Measurements from ENCODE around the gene LGALS8.

Gene LGALS8

DNA sequence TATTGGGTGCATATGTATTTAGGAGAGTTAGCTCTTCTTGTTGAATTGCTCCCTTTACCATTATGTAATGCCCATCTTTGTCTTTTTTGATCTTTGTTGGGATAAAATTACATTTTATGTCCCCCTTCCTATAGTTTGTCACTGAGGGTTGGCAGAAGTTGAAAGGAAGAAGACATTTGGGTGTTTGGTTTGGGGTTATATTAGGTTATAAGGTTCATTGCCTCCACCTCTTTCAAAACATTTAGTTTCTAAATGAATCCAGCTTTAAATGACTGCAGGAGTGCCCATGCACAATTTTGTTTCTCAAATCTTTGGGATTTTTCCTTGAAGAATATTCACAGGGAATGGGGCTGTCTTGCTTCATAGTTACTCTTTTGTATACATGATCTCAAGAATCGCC lies 14.6 kb upstream of the LGALS8 start:
- DNase-seq (ENCODE audit: low read depth) = no peak

DNA sequence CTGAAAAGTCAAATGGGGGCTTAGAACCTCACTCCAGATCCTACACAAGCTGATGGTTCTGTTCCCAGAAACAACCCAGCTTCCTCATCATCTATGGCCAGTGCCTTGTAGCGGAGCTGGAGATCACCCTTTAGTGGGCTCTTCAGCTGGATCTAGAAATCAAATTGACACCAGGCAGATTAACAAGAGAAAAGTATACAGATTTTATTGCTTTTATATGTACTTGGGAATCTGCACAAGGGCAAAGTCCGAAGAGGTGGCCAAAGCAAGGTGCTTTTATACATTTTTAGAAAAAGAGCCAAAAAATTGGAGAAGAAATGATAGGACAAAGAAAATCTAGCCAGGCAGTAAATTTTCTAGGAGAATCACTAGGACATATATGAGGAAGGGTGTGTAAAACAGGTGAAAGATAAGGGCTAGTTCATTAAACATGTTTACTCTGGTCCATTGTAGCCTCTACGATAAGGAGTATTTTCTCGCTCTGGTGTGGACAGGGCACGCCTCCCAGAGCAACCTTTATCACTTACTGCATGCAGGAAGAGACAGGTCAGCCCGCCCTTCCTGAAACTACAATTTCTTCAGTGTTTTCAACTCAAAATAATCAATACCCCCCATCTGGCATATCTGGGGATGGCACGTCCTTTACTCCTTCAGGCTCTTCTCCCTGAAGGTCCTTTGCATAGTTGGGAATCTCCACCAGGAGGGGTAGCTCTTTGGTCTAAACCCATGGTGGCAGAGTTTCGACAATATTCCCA lies 14.0 kb upstream of the LGALS8 start:
- DNase-seq (ENCODE audit: low read depth) = peak; percentile 86

DNA sequence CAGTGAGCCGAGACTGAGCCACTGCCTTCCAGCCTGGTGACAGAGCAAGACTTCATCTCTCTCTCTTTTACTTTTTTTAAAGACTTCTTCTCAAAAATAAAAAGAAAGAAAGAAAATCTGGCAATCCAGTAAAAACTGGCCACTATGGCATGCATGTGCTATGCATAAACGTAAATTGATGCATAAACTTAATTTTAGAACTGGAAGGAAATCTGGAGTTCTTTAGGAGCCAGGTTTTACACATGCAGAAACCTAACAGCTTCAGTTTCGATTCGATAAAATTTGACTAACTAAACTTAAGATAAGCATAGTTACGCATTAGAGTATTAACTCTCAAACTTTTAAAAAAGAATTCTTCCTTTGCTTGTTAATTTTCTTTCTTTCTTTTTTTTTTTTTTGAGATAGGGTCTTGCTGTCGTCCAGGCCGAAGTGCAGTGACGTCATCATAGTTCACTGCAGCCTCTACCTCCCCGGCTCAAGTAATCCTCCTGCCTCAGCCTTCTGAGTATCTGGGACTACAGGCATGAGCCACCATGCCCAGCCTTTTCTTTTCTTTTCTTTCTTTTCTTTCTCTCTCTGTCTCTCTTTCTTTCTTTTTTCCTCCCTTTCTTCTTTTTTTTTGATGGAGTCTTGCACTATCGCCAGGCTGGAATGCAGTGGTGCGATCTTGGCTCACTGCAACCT lies 11.9 kb upstream of the LGALS8 start:
- DNase-seq (ENCODE audit: low read depth) = no peak

- no peak for DNase-seq (ENCODE audit: low read depth)
Measured at GRCh38 chr1:236514703-236515442, 8.9 kb upstream of the LGALS8 start.

DNA sequence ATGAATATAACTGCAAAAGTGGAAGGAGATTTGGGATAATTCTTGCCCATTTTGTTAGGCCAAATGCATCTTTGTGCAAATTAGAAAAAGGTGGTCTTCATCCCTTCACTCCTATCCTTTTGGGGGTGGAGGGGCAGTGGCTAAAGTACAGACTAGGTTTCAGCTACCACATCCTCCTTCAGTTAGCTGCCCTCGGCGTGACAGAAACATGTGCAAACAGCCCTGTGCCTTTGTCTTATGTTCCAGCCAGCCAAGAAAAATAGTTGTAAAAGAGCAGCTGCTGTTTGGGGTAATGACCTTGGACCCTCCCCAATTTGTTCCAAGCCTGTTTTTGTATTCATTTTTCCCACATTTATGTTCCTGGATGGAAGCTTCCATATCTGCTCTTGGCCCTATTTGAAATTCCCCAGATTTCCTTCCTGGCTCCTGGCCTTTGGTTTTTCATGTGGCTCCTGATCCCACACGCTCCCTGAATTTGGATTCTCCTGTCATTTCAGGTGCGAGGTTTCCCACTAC lies 8.3 kb upstream of the LGALS8 start:
- no peak for DNase-seq (ENCODE audit: low read depth)

DNA sequence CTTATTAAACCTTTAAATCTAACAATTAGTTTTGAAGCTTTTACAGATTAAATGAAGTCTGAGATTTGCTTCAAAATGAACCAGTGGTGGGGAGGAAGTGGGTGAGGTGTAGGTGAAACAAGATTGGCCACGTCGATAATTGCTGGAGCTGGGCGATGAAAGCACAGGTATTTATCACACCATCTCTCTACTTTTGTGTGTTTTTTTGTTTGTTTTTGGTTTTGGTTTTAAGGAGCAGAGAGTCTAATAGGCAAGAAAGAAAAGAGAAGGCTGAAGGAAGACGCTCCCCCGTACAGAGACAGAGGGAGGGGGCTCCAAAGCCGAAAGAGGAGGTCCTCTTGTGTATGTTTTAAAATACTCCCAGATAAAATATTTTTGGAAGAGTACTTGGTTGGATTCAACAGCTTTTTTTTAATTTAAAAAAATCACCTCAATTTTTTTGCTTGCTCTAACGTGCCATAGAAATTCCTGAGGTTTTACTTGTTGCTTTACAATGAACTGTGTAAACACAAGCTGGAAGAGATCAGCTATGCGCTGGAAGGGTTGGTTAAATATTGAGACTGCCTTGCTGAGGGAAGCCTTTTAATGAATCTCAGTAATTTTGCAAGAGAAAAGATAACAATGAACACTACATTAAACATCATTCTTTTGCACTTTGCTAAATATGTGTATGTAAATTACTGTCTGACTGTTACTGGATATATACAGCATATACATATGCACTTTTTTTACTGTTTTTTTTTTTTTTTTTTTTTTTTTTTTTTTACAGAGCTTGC lies 6.7 kb upstream of the LGALS8 start:
- no peak for DNase-seq (ENCODE audit: low read depth)

DNA sequence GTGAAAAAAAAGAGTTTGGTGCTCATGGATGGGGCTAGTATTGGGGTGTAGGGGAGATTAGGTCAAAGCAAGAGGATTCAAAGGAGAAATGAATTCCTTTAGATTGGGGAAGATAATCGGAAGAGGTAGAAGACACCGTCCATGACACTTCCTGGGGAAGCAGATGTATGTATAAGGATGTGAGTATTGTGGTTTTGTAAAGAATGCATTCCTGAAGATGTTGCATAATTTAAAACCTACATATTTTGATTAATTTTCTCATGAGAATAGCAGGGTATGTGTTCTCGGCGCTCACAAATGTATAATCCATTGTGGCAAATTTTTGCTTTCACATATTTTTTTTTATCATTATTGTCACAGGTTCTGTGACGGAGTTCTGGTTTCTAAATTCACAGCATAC lies 5.5 kb upstream of the LGALS8 start:
- no peak for DNase-seq (ENCODE audit: low read depth)

- DNase-seq (ENCODE audit: low read depth) = no peak
Measured at GRCh38 chr1:236520445-236521005, 3.3 kb upstream of the LGALS8 start.

GRCh38 chr1:236522937-236523703 lies 662 bp upstream of the LGALS8 start:
- no peak for DNase-seq (ENCODE audit: low read depth)

DNA sequence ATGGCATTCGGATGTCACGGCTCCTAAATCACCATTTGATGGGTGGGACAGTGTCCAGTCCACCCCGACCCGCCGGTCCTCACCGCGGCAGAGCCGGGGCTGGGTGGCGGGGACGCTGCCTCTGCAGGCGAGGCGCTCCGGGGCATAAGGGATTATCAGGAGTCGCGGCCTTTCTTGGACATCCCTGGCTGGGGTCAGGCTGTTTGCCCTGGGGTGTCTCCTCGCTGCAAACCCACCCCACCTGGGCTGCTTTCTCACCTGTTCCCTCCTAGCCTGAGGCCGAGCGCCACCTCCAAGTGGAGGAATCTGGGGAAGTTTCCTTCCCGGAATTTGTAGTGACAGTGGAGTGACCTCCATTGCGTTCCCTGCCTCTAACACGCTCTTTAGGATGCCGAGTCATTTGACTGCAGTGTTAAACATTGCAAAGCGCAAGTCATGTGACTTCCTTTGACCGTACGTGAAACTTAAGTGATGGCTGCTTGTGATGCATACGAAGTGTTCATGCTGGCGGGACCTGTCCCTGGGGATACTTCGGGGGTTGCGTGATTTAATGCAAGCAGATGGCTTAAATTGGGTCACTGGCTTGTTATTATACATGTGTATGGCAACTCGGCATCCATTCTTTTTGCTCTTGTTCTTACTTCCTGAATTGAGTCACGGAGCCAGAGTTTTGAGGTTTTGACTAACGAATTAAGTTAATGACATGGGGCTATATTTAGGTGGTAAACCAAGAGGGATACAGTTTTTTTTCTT lies 536 bp downstream of the LGALS8 start:
- DNase-seq (ENCODE audit: low read depth) = peak; percentile 65

GRCh38 chr1:236524895-236525184 lies 1.1 kb downstream of the LGALS8 start:
- DNase-seq (ENCODE audit: low read depth) = no peak

DNA sequence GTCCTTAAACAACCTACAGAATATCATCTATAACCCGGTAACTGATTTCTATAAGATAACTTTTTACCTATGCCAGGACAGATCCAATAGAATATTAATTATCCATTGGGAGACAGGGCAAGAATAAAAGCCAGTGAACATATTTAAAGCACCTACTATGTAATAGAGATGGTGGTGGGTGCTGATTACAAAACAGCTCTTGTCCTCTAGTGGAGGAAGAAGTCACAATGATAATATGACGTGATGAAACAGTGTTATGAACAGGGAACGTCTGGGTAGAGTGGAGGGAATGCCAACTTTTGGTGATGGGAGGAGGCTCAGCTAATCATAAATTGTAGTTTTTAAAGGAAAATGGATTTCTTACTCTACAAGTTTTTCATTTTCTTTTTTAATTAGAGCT lies 2.3 kb downstream of the LGALS8 start:
- no peak for DNase-seq (ENCODE audit: low read depth)

DNA sequence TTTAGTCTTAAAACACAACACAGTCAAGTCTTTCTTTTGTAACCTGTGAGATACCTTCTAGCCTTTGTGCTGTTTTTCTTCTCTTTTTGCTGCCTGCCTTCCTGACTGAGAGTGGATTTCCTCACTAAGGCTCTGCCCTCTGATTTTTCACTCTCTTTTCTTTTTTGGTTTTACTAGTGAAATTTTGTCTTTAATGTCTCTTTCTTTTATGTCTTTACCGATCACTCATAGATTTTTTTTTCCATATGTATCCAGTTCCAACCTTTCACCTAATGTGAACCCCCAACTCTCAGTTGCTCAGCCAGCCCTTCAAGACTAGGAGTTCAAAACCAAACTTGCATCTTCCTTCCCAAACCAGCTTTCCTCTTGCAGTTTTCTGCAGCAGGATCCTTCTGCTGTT lies 6.5 kb downstream of the LGALS8 start:
- no peak for DNase-seq (ENCODE audit: low read depth)

GRCh38 chr1:236530959-236531358 lies 7.2 kb downstream of the LGALS8 start:
- DNase-seq (ENCODE audit: low read depth) = no peak

- no peak for DNase-seq (ENCODE audit: low read depth)
Measured at GRCh38 chr1:236532850-236533249, 9.1 kb downstream of the LGALS8 start.

- DNase-seq (ENCODE audit: low read depth) = no peak
Measured at GRCh38 chr1:236534151-236534651, 10.4 kb downstream of the LGALS8 start.

DNA sequence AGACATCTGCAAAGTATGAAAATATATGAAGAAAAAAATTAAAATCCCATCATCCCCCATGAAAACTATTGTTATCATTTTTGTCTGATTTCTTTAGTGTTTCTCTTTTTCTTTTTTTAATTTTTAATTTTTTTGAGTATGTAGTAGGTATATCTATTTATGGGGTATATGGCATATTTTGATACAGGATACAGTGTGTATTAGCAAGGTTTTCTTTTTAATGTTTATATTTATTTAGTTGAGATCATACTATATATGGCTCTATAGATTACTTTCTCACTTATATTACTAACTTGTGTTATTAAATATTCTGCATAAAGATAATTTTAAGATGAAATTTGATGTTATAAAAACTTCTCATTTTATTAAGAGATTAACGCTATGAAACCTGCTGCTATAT lies 11.4 kb downstream of the LGALS8 start:
- DNase-seq (ENCODE audit: low read depth) = no peak

DNA sequence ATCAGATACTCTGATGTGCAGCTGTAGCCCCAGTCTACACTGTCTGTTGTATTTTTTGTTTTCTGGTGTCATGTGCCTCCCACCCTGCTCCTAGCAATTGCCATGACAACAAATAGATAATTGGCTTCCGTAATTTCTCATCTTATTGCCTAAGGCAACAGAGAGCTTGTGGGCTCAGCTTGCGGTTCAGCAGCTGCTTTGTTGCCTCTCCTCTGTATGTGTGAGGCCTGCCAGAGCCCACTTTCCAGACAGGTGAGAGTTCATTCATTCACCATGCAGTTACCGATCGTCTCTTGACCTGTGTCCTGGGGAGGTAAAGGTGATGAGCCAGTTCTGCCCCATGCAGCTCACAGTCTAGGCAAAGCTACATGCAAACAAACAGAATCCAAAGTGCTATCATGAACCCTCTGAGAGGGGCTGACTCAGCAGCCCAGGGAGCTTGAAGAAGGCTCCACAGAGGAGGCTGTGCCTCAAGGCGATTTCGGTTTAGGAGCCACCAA lies 11.9 kb downstream of the LGALS8 start:
- DNase-seq (ENCODE audit: low read depth) = no peak

DNA sequence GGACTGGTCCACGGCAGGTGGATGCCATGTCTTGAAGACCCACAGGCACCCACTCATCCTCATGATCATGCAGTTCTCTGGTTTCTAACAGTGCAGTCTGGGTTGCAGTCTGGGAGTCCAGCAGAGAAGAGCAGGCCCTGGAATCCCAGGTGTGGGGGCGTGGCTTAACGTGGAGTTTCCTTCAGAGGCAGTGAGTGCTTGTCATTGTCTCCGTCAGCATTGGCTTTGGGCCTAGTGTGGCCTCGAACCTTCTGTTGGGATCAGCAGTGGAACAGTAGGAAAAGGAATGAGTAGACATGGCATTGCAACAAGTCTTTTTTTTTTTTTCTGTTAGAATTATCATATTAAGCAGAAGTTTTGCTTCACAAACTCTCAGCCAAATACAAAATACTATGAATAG lies 12.8 kb downstream of the LGALS8 start:
- no peak for DNase-seq (ENCODE audit: low read depth)

DNA sequence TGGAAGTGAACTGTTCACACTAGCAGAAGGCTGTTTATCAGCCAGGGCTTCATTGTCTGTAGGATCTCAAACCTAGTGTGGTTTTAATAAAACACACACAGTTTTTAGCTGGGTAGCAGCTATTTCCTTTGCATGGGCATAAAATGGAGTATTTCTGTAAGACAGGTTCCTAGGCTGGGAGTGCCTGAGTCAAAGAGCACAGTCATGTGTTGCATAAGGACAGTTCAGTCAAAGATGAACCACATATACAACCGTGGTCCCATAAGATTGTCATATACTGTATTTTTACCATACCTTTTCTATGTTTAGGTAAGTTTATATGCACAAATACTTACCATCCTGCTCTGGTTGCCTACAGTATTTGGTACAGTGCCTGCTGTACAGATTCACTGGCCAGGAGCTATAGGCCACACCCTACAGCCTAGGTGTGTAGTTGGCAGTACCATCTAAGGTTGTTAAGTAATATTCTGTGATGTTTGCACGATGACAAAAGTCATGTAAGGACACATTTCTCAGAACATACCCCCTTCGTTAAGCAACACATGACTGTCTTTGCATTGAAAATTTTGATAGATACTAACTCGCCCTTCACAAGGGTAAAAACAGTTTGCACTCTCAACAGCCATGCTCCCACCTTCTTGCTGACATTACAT lies 17.2 kb downstream of the LGALS8 start:
- no peak for DNase-seq (ENCODE audit: low read depth)

All from CMK (cell line).